ENCODE data around the gene MRAP2. TPM values are rescaled to one million over a fixed set of nuclear protein-coding genes. Genes with fewer than 3 reads are reported as not detected.

Gene MRAP2
- total and polyA plus RNA-seq, 2 of the 13 experiments (the other 11 are each of a cell fraction or from before 2014, with no cell fraction given), result 0.33 to 3.5 TPM

DNA sequence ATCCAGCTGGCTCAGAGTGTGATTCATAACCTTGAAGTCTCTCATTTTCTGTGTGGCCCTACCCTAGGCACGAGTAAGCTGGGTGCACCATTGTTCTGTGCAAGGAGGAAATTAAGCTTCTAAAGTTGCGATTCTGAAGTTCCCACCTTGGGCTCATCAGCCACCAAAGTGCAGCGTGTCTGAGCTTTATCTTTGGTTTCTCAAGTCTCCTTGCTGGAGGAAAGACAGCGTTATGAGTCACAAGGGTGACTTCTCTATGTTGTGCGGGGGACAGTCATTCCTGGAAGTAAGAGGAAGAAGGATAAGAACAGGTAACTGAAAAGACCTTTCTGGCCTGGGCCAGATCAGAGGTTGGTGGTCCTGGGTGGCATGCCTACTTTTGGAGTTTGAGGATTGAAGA, 16.8 kb downstream of the MRAP2 start:
- no peak overlapping the region for H2AFZ ChIP-seq (ENCODE audit: low read length)

More for the DNA sequence above, 16.8 kb downstream of the MRAP2 start:
- no peak for DNase-seq (ENCODE audit: low spot score)
- Histone ChIP-seq H4K20me1 (ENCODE audit: insufficient read depth, low read length) (no peaks in the 10 kb centered on the region), H3K79me2 (ENCODE audit: insufficient read depth, low read length) (no peaks in the 10 kb centered on the region), H3K4me3 (replicated peaks in 1 of 3; ENCODE audit: insufficient read depth in 1 of 3, low read depth in 2 of 3, low read length in 3 of 3) (no peak overlapping the region), H3K27ac (ENCODE audit: extremely low read length, insufficient read depth, low read length) (no peak overlapping the region), H3K9ac (ENCODE audit: insufficient read depth, low read depth, low read length) (no peak overlapping the region), H3K4me2 (ENCODE audit: low read depth, low read length) (no peak overlapping the region), H3K9me3 (ENCODE audit: low read length) (no peaks in the 10 kb centered on the region), H3K27me3 (ENCODE audit: control insufficient read depth in 1 of 2, insufficient read depth in 2 of 2, low read length in 2 of 2) (no peaks in the 10 kb centered on the region; a peak in 3 of 5 replicates), H3K4me1 (ENCODE audit: insufficient read depth, low read length) (peaks cover 15% of the 10 kb centered on the region; the same call in 1 of the 2 replicates), H3K36me3 (replicated peaks in 1 of 2; ENCODE audit: control insufficient read depth in 1 of 2, insufficient read depth in 2 of 2, low read length in 2 of 2) (no peaks in the 10 kb centered on the region)
- in situ Hi-C loops (cut with HindIII; ENCODE audit: extremely low pct_ligation_motif_present, low pct_unique_long_range_greater_than_20kb) (no loop called here), intact Hi-C loops (cut with micrococcal nuclease; ENCODE audit: unreplicated experiment) (loop anchor here (10.0 kb wide), 1 partner anchor 166 kb away; no protein-coding TSS in a partner anchor)
- no TSS peak for BruUV-seq (replicated peaks)
- ChIA-PET POLR2A (no interaction called here), CTCF (ENCODE audit: low intra/inter-chr PET ratio, low total read pairs) (no interaction called here)
- no peak for ATAC-seq
- TF ChIP-seq, protein P1, sequence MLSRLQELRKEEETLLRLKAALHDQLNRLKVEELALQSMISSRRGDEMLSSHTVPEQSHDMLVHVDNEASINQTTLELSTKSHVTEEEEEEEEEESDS (CRISPR knock-in tag; IDR thresholded peaks at IDR 0.05; ENCODE audit: borderline replicate concordance), result no peak
- TF ChIP-seq, protein P2, sequence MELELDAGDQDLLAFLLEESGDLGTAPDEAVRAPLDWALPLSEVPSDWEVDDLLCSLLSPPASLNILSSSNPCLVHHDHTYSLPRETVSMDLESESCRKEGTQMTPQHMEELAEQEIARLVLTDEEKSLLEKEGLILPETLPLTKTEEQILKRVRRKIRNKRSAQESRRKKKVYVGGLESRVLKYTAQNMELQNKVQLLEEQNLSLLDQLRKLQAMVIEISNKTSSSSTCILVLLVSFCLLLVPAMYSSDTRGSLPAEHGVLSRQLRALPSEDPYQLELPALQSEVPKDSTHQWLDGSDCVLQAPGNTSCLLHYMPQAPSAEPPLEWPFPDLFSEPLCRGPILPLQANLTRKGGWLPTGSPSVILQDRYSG (CRISPR knock-in tag; IDR thresholded peaks at IDR 0.05), result no peak
- TF ChIP-seq IKZF1 (IDR thresholded peaks at IDR 0.05), result no peak
- TF ChIP-seq ZNF674 (CRISPR knock-in tag; IDR thresholded peaks at IDR 0.05; ENCODE audit: low read depth), result no peak
- TF ChIP-seq ZNF331 (CRISPR knock-in tag; IDR thresholded peaks at IDR 0.05), result no peak
- TF ChIP-seq ZNF589 (CRISPR knock-in tag; conservative IDR thresholded peaks at IDR 0.05), result no peak
- TF ChIP-seq, protein P3, sequence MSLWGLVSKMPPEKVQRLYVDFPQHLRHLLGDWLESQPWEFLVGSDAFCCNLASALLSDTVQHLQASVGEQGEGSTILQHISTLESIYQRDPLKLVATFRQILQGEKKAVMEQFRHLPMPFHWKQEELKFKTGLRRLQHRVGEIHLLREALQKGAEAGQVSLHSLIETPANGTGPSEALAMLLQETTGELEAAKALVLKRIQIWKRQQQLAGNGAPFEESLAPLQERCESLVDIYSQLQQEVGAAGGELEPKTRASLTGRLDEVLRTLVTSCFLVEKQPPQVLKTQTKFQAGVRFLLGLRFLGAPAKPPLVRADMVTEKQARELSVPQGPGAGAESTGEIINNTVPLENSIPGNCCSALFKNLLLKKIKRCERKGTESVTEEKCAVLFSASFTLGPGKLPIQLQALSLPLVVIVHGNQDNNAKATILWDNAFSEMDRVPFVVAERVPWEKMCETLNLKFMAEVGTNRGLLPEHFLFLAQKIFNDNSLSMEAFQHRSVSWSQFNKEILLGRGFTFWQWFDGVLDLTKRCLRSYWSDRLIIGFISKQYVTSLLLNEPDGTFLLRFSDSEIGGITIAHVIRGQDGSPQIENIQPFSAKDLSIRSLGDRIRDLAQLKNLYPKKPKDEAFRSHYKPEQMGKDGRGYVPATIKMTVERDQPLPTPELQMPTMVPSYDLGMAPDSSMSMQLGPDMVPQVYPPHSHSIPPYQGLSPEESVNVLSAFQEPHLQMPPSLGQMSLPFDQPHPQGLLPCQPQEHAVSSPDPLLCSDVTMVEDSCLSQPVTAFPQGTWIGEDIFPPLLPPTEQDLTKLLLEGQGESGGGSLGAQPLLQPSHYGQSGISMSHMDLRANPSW (CRISPR knock-in tag; IDR thresholded peaks at IDR 0.05; ENCODE audit: borderline replicate concordance), result no peak
- TF ChIP-seq, protein P4, sequence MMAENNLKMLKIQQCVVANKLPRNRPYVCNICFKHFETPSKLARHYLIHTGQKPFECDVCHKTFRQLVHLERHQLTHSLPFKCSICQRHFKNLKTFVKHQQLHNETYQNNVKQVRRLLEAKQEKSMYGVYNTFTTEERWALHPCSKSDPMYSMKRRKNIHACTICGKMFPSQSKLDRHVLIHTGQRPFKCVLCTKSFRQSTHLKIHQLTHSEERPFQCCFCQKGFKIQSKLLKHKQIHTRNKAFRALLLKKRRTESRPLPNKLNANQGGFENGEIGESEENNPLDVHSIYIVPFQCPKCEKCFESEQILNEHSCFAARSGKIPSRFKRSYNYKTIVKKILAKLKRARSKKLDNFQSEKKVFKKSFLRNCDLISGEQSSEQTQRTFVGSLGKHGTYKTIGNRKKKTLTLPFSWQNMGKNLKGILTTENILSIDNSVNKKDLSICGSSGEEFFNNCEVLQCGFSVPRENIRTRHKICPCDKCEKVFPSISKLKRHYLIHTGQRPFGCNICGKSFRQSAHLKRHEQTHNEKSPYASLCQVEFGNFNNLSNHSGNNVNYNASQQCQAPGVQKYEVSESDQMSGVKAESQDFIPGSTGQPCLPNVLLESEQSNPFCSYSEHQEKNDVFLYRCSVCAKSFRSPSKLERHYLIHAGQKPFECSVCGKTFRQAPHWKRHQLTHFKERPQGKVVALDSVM (CRISPR knock-in tag; IDR thresholded peaks at IDR 0.05), result no peak
- TF ChIP-seq HOXA7 (CRISPR knock-in tag; IDR thresholded peaks at IDR 0.05), result no peak
- no peak for TF ChIP-seq FOSL1 (CRISPR knock-in tag; IDR thresholded peaks at IDR 0.05; ENCODE audit: borderline replicate concordance)
- no peak for TF ChIP-seq ZBTB1 (CRISPR knock-in tag; IDR thresholded peaks at IDR 0.05; ENCODE audit: borderline replicate concordance)
- TF ChIP-seq KAT8 (CRISPR knock-in tag; IDR thresholded peaks at IDR 0.05), result no peak
- TF ChIP-seq ZNF556 (CRISPR knock-in tag; IDR thresholded peaks at IDR 0.05; ENCODE audit: borderline replicate concordance), result no peak
- TF ChIP-seq, protein P5, sequence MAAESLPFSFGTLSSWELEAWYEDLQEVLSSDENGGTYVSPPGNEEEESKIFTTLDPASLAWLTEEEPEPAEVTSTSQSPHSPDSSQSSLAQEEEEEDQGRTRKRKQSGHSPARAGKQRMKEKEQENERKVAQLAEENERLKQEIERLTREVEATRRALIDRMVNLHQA (CRISPR knock-in tag; IDR thresholded peaks at IDR 0.05), result no peak
- no peak for TF ChIP-seq KDM3A (CRISPR knock-in tag; IDR thresholded peaks at IDR 0.05; ENCODE audit: low read depth)
- TF ChIP-seq CENPT (CRISPR knock-in tag; IDR thresholded peaks at IDR 0.05; ENCODE audit: low read depth), result no peak
- TF ChIP-seq ZNF616 (CRISPR knock-in tag; IDR thresholded peaks at IDR 0.05; ENCODE audit: low read depth), result no peak
- TF ChIP-seq ZNF256 (CRISPR knock-in tag; conservative IDR thresholded peaks at IDR 0.05), result no peak
- no peak for TF ChIP-seq RFX5 (IDR thresholded peaks at IDR 0.05; ENCODE audit: low read depth, low read length)
- WGBS (ENCODE audit: low lambda C conversion rate), result 21% methylated on average over 5 of the region's 5 CpGs
- FAIRE-seq, result no peak
